ENCODE results near the gene ELF5.

The ELF5 gene

DNA sequence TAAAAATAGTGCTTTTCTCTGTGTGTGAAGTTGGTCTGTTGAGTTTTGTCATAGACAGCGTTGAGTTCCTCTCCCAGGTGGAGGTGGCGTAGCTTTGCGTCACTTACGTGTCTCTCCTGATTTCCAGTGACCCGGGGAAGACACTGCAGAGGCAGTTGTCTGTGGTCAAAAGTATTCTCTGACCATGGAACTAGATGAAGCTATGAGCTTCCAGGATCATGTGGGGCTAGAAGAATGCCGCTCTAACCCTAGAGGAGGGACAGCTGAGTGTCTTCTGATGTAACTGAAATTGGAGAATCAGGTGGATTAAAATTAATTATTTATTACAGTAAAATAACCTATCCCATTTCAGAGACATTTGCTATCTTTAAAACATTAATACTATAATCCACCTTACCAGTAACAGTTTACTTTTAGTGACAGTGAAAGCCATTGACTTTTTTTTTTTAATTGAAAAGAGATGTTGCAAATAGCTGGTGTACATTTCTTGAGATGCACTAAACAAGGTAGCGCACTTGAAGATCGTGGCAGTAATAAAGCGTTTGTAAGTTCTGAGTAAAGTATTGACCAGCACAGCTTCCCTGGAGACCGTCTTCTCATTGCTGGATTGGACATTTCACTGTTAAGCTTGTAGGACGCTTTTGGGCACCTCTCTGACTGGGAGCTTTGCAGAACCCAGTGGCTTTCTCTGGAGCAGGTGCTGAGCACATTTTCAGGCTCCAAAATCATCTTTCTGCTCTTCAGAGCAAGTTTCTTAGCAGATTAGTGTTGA lies 65.2 kb downstream of the ELF5 start:
- no peak for DNase-seq

DNA sequence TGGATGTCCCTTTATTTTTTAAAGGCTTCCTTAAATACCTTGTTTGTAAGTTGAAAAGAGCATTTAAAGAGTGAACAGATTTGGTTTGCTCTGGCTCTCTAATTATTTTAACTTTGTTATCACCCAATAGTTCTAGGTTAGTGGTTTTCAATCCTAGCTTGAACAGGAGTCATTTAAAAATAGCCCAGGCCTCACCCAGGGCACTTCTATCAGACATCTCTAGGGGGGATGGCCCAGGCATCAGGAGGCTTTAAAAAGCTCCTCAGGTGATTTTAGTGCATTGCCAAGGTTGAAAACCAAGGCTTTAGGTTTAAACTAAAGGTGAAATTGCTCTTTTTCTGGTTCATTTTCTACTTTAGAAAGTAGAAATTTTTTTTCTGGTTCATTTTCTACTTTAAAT lies 66.5 kb downstream of the ELF5 start:
- DNase-seq: no peak

DNA sequence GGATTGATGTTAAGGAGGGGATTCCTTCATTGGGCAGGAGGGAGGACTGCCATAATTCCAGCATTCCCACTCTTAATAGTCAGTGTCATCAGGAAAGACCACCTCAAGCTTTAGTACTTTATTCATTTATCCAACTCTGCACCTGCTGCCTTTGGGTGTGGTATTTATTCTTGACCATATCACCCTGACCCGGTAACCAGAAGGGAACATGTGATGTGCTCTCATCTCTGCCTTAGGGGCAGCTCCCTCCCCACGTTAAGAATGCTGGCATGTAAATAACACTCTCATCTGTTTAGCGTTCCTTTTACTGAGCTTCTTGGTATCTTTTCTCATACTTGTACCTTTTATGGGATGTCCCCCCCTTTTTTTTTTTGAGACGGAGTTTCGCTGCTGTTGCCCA lies 67.2 kb downstream of the ELF5 start:
- DNase-seq: no peak

DNA sequence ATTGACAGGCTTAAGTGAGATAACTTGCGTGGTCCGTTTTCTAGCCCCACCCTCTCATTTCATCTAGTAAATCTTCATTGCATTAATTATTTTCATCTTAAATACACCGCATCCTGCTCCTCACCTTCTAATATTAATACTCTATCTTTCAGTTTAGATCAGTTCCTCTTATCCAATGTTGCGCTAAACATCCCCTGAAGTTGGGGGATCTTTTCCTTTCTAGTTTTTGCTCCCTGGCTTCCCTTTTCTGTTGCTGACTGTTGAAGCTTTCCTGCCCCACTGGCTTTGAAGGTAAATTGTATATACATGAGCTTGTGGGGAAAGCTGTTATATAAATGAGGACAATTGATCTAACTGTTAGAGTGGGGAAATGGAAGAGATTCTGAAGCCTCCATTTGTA lies 67.6 kb downstream of the ELF5 start:
- DNase-seq: no peak

DNA sequence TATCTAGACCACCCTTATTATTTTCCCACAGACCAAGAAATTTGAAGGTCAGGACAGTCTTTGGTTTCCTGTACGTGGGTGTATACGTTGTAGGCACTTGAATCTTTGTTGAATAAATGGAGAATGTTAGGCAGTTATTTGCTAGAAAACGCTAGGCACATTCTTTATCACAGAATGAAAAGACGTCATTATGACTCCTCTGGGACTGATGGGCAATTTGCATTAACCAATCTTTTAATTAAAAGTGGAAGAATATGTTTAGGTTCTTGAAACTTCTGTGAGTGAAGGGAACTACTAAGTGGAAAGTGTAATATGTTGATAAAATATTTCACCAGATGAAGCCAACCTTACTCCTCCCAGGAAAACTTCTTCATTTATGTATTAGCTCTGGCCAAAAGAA lies 69.2 kb downstream of the ELF5 start:
- no peak for DNase-seq

DNA sequence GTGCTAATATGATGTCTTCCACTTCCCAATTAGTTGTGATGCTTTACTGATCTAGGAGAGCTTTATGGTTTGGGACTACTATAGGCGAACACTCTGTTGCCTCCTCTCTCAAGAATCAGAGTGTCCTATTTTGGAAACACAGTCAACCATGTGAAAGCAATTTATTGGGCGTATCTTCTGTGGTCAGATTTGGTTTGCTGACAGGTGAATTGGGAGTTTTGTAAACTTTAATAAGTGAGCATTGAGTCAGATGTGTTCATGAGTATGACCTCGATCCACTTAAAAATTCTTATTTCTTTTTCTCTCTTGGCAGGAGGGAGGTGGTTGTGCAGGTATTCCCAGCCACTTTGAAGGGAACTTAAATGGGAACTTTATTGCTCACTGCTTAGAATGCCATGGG lies 70.5 kb downstream of the ELF5 start:
- no peak for DNase-seq

DNA sequence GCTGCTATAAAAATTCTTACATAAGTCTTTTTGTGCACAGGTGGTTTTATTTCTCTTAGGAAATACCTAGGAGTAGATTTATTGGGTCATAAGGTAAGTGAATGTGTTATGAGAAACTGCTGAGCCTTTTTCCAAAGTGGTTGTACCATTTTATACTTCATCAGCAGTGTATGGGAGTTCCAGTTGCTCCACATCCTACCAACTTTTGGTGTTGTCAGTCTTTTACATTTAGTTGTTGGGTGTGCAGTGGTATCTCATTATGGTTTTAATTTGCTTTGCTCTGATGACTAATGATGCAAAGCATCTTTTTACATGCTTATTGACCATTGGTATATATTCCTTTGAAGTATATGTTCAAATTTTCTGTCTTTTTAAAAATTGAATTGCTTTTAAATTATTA lies 71.8 kb downstream of the ELF5 start:
- DNase-seq: no peak

DNA sequence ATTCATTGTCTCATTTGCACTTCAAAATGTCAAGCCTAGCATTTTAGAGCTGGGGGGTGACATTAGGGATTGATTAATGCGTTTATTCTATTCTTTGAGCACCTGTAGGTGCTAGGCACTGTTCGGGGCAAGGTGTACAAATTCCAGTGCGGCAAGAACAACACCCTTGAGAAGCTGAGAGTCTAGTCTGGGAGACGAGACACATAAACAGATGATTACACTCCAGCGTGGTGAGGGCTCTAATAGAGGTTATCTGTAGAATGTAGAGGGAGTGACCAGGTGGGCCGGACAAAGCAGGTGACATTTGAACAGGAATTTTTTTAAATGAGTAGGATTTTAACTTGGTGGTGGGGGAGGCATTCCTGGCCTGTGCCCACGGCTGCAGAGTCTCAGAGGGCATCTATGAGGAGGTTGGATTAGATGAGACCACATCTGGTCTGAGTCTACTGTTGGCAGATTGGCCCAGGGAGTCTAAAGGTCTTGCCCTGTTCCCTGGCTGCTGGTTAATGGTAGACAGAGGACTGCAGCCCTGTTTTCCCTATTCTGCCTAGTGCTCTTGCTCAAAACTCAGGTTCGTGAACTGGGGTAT lies 73.9 kb downstream of the ELF5 start:
- no peak for DNase-seq

DNA sequence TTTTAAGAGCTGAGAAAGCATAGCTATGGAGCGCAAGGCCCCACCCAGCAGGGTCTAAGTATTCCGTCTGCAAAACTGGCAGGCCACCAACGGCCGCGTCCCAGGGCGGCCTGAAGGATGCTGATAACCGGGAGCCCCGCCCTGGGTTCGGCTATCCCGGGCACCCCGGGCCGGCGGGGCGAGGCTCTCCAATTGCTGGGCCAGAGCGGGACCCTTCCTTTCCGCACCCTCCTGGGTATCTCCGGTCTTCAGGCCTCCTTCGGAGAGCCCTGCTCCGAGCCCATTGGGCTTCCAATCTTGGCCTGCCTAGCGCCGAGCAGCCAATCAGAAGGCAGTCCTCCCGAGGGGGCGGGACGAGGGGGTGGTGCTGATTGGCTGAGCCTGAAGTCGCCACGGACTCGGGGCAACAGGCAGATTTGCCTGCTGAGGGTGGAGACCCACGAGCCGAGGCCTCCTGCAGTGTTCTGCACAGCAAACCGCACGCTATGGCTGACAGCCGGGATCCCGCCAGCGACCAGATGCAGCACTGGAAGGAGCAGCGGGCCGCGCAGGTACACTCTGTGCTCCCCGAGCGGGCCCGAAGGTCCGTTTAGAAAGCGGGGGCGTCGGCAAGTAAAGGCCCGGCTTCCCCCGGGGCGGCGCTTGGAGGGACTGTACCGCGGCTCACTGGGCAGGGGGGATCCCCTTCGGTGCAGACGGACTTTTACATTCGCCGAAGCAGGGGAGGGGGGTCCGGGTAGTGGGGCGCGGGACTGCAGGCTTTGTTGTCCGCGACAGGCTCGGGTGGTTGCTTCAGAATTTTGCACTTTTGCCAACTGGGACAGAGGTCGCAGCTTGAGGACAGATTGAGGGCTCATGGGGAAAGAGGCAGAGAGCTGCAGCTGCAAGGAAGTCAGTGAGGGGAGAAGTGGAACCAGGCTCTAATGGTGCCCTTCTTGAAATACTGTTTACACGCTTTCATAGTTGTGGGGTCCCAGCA lies 74.8 kb downstream of the ELF5 start, which contains the start of gene CAT:
Gene CAT (plus strand): TSS at position 406 of the 979 bp plus-strand sequence. CDS start 80 bp downstream, at position 486.
- peak; percentile 86 for DNase-seq

DNA sequence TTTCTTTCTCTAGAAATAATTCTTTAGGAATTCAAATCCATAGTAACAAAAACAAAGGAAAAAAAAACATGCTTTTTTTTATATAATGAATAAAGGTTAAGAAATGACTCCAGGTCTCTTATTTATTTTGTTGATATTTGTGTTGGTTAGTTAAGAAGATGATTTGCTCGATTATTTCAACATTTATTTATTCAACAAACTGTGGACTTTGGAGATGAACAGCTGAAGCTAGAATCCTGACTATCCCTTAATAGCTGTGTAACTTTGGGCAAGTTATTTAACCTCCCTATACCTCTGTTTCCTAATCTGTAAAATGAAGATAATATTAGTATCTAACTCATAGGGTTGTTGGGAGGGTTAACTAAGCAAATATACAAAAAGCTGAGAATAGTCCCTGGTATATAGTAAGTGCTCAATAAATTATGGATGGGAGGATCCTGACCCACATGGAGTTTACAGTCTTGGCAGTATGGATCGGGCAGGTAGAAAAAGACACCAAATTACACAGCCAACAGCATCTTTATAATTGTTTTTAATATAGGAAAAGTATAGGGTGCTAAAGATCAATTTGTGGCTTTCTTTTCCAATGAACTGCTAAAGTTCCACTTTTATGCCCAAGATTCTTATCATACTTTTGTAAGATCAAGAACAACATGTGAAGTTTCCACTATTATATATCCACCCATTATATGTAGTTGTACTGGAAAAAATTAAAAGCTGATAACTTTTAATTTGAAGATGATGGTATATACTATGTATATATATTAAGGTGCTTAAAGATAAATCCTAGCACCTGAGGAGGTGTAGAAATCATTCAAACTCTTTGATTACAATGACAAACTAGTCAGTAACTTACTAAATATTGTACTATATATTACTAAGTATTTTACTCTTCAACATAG lies 76.1 kb downstream of the ELF5 start:
- no peak for DNase-seq

DNA sequence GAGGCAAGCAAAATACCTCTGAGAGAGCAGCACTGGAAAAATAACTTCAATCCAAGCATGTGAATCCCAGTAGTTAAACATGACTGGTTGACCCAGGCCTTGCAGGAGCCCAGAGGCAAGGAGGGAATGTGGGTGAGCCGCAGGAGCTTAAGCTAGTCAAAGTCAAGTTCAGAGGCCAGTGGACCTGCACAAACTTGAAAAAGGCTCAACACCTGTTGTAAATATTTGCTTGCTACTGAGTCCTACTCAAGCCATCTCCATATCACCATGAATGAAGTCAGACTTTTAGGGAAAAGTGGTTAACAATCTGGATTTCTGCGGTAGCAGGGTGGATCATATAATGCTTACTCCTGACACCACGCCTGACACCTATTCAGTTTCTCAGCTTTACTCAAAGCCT lies 79.7 kb downstream of the ELF5 start:
- no peak for DNase-seq

DNA sequence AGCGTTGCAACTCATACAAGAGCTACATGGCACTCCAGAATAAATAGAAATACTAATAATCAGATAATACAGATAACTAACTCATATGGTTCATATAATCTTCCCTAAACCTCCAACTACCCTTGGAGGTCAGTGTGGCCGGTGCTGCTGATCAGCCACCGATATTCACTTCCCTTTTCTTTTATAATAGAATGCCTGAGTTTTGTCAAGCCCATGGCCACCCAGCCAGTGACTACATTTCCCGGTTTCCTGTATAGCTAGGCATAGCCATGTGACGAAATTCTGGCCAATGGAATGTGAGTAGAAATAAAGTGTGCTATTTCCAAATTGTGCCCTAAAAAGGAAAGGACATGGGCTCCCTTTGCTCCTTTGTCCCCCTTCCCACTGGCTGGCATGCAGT lies 80.8 kb downstream of the ELF5 start:
- no peak for DNase-seq

DNA sequence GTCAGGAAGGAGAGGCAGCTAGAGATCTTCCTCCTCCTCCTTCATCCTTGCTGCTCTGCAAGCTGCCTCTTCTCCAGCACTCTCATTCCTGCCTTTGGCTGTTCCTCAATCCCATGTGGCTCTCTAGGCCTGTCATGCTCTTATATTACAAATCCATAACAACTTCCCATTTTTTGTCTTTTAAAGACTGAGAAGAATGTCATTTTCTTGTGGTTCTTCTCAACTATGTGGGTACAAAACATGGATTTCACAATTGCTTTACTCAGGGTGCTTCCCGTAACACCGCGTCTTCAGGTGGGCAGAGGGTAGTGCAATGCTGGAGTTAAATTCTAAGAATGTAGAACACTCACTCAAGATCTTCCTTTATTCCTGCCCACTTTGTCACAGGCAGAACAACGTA lies 81.6 kb downstream of the ELF5 start:
- no peak for DNase-seq
